Choroid plexus epithelial cell (primary cell): ENCODE results near the gene SYCE3.
"Not testable (repeated sequence)": the region's sequence is repeated elsewhere in the genome, so short reads cannot be mapped to it uniquely, and the experiment has no call there.

Experiments
- DNase-seq: peaks from one replicate; pipeline ENCODE4 v3.0.0-alpha.2; 2010; ENCODE audit warnings: low read depth
- H3K4me3 ChIP-seq: 2 replicates; pipeline ENCODE4 v1.5.1; 2011; ENCODE audit warnings: low read depth, mild to moderate bottlenecking, control low read depth, low read length, moderate library complexity
- TF ChIP-seq, protein P1 (sequence below): conservative IDR thresholded peaks from 2 replicates; pipeline ENCODE4 v1.5.1; 2011; ENCODE audit warnings: low read depth, mild to moderate bottlenecking, control low read depth, inconsistent platforms, low read length, moderate library complexity

SYCE3 gene

DNA sequence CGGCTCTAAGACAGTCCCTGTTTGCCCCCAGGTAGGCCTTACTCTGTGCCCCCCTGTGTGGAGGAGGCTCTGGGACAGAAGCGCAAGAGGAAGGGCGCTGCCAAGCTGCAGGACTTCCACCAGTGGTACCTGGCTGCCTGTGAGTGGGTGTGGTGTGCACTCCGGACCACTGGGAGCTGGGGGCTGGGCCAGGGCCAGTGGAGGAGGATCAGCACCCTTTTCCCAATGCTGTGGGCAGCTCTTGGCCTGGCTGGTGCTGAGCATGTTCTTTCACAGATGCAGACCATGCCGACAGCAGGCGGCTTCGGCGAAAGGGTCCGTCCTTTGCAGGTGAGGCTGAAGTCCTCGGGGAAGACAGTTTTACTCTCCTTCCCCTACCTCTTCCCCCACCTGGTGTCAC, 41.0 kb downstream of the SYCE3 start:
- TF ChIP-seq, protein P1, sequence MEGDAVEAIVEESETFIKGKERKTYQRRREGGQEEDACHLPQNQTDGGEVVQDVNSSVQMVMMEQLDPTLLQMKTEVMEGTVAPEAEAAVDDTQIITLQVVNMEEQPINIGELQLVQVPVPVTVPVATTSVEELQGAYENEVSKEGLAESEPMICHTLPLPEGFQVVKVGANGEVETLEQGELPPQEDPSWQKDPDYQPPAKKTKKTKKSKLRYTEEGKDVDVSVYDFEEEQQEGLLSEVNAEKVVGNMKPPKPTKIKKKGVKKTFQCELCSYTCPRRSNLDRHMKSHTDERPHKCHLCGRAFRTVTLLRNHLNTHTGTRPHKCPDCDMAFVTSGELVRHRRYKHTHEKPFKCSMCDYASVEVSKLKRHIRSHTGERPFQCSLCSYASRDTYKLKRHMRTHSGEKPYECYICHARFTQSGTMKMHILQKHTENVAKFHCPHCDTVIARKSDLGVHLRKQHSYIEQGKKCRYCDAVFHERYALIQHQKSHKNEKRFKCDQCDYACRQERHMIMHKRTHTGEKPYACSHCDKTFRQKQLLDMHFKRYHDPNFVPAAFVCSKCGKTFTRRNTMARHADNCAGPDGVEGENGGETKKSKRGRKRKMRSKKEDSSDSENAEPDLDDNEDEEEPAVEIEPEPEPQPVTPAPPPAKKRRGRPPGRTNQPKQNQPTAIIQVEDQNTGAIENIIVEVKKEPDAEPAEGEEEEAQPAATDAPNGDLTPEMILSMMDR: no peak
- no peak for DNase-seq
- no peak overlapping the region for H3K4me3 ChIP-seq

DNA sequence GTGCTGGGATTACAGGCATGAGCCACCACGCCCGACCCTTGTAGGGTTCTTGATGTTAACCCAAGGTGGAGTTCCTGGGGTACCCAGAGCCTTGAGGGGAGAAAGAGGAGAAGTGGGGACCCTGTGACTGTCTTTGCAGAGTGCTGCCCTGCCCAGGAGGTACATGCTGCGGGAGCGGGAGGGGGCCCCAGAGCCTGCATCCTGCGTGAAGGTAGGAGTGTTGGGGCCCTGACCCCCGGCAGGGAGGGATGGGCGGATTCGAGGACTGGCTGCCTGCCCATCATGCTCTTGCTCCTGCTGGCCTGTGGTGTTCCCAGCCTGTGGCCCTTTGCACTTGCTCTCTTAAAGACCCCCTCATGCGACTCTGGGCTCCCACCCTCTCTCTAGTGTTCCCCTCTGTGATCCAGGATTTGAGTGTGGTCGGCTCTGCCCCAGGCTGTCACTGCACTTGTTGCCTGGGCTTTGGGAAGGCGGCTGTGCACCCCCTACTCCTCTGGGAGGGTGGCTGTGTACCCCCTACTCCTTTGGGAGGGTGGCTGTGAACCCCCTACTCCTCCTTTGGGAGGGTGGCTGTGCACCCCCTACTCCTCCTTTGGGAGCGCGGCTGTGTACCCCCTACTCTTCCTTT, 41.8 kb downstream of the SYCE3 start:
- TF ChIP-seq, protein P1: no peak
- DNase-seq: no peak
- H3K4me3 ChIP-seq: no peak overlapping the region

DNA sequence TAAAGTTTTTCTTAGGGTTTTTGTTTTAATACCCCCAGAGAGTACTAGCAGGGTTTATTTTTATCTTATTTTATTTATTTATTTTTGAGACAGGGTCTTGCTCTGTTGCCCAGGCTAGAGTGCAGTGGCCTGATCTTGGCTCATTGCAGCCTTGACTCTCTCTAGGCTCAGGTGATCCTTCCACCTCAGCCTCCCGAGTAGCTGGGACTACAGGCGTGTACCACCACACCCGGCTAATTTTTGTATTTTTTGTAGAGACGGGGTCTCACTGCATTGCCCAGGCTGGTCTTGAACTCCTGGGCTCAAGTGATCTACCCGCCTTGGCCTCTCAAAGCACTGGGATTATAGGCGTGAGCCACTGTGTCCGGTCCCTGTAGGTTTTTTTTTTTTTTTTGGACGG, 42.5 kb downstream of the SYCE3 start:
- not testable (repeated sequence) for H3K4me3 ChIP-seq, DNase-seq

DNA sequence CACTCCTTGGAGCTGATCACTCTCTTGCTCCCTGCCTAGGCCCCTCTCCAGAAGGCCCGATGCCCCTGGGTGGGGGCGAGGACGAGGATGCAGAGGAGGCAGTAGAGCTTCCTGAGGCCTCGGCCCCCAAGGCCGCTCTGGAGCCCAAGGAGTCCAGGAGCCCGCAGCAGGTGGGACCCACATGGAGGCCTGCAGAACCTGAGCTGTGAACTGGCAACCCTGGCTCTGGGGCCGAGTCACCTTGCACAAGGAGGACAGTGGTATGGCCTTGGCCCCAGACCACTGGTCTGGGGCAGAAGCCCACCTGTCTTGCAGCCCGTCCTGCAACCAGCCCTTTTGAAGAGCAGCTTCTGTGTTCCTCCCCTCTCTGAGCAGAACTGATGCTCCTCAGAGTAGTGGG, 43.6 kb downstream of the SYCE3 start:
- H3K4me3 ChIP-seq: no peak overlapping the region
- no peak for DNase-seq
- TF ChIP-seq, protein P1: no peak

DNA sequence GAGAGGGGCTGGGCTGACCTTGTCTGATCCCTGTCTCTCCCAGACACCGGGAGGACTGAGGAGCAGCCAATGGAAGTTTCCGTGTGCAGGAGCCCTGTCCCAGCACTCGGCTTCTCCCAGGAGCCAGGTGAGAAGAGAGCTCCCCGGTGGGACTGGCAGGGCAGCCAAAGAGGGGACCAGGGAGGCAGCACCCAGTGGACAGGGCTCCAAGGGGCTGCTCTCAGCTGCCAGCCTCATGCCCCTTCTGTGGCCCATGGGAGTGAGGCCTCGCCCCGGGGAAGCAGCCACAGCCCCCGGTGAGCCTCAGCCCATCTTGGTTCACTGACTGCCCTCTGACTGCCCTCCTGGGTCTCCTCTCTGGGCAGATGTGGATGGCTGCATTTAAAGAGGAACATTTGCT, 44.1 kb downstream of the SYCE3 start:
- H3K4me3 ChIP-seq: no peak overlapping the region
- TF ChIP-seq, protein P1: no peak
- no peak for DNase-seq

DNA sequence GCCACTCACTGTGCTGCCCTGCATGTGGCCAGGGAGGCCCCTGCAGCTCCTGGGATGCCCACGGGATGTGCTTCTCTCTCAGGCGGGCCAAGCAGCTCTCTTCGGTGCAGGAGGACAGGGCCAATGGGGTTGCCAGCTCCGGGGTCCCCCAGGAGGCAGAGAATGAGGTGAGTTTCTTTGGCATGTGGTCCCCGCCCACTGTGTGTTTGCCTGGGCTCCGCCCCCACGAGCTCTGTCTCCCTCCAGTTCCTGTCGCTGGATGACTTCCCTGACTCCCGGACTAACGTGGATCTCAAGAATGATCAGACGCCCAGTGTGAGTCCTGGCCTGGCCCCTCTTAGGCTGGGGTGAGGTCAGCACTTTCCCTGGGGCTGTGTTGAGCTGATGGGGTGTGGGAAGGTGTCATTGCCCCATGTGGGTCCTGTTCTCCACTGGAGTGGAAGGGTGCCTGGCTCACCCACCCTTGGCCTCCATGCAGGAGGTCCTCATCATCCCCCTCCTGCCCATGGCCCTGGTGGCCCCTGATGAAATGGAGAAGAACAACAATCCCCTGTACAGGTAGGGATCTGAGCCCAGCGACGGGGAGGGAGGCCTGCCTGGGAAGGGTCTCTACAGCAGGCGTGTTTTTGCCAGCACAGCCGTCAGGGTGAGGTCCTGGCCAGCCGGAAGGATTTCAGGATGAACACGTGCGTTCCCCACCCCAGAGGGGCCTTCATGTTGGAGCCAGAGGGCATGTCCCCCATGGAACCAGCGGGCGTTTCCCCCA, 45.0 kb downstream of the SYCE3 start:
- TF ChIP-seq, protein P1: no peak
- DNase-seq: no peak
- no peak overlapping the region for H3K4me3 ChIP-seq

DNA sequence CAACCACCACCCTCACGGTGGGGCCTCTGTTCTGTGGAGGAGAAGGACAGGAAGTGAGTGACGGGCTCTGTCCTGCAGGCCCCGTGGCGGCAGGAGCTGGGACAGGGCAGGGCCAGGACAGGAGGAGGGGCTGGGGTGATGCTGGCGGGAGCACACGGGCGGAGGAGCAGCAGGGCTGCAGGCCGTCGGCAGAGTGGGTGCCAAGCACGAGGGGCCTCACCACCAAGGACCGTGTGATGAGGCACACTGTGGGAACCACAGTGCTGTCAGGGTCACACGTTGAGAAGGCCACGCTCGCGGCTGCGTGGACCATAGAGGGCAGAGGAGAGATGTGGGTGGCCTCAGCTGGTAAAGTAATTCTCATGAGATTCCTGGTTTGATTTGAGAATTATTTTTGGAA, 45.8 kb downstream of the SYCE3 start:
- no peak overlapping the region for H3K4me3 ChIP-seq
- no peak for DNase-seq
- TF ChIP-seq, protein P1: no peak
